Neutrophil (primary cell): ENCODE results near the gene MRPL41.

Experiments used
- H3K27ac ChIP-seq: fragments of 200-600 bp; sonication (generic); 2 replicates; pipeline ENCODE4 v1.5.1; 2016; ENCODE audit warnings: mild to moderate bottlenecking, moderate library complexity
- H3K27me3 ChIP-seq: fragments of 200-600 bp; sonication (generic); 2 replicates; pipeline ENCODE4 v1.6.0; 2016; ENCODE audit warnings: mild to moderate bottlenecking
- H3K36me3 ChIP-seq: fragments of 200-600 bp; sonication (generic); 2 replicates; pipeline ENCODE4 v1.5.1; 2017
- H3K4me1 ChIP-seq, 2 experiments: fragments of 200-600 bp in 1 of 2; sonication (generic) in 1 of 2; 1 replicate in 1 of 2; 2 replicates in 1 of 2; pipeline versions ENCODE4 v1.5.1 to v1.6.1; 2013 to 2016; ENCODE audit warnings: low read depth in 1 of 2, low read length in 1 of 2, mild to moderate bottlenecking in 1 of 2, moderate library complexity in 1 of 2; ENCODE audit not compliant: control insufficient read depth in 1 of 2, insufficient read depth in 1 of 2
- H3K4me3 ChIP-seq, 2 experiments: fragments of 200-600 bp in 1 of 2; sonication (generic) in 1 of 2; 1 replicate in 1 of 2; 2 replicates in 1 of 2; pipeline ENCODE4 v1.5.1; 2013 to 2016; ENCODE audit warnings: low read depth in 1 of 2, low read length in 1 of 2, mild to moderate bottlenecking in 1 of 2, moderate library complexity in 1 of 2
- H3K9me3 ChIP-seq: fragments of 200-600 bp; sonication (generic); 2 replicates; pipeline ENCODE4 v1.5.1; 2016
- TF ChIP-seq, protein P1 (sequence below): fragments of 200-600 bp; sonication (generic); IDR thresholded peaks from 2 replicates; pipeline ENCODE4 v1.5.1; 2016; ENCODE audit warnings: antibody characterized with exemption

Gene MRPL41

DNA sequence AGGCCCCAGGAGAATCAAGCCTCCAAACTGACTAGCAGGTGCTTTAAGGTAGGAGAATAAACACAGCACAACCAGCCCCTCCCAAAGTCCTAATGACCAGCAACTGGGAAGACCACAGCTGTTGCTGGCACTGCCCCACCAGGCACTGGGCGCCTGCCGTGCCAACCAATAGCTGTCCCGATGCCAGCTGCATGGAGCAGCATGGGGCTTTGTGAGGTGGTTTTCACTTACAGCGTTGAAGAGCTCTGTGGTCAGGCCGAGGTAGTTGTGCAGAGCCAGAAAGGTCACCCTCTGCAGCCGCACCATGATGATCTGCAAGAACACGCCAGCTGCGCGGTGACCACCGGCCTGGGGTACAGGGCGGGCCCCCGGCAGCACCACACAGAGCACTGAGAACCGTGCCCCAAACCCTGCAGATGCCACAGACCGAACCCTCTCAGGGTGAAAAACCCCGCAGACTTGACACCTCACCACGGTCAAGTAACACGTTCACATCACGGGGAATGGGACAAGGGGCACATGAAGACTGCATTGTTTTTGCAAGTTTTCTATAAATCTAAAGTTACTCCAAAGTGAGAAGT lies 30.2 kb upstream of the MRPL41 start:
- Histone ChIP-seq H3K4me3 (no peak overlapping the region), H3K27me3 (no peaks in the 10 kb centered on the region), H3K4me1 (no peaks in the 10 kb centered on the region), H3K36me3 (no peaks in the 10 kb centered on the region), H3K9me3 (no peaks in the 10 kb centered on the region), H3K27ac (no peak overlapping the region)
- TF ChIP-seq, protein P1, sequence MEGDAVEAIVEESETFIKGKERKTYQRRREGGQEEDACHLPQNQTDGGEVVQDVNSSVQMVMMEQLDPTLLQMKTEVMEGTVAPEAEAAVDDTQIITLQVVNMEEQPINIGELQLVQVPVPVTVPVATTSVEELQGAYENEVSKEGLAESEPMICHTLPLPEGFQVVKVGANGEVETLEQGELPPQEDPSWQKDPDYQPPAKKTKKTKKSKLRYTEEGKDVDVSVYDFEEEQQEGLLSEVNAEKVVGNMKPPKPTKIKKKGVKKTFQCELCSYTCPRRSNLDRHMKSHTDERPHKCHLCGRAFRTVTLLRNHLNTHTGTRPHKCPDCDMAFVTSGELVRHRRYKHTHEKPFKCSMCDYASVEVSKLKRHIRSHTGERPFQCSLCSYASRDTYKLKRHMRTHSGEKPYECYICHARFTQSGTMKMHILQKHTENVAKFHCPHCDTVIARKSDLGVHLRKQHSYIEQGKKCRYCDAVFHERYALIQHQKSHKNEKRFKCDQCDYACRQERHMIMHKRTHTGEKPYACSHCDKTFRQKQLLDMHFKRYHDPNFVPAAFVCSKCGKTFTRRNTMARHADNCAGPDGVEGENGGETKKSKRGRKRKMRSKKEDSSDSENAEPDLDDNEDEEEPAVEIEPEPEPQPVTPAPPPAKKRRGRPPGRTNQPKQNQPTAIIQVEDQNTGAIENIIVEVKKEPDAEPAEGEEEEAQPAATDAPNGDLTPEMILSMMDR, result no peak

DNA sequence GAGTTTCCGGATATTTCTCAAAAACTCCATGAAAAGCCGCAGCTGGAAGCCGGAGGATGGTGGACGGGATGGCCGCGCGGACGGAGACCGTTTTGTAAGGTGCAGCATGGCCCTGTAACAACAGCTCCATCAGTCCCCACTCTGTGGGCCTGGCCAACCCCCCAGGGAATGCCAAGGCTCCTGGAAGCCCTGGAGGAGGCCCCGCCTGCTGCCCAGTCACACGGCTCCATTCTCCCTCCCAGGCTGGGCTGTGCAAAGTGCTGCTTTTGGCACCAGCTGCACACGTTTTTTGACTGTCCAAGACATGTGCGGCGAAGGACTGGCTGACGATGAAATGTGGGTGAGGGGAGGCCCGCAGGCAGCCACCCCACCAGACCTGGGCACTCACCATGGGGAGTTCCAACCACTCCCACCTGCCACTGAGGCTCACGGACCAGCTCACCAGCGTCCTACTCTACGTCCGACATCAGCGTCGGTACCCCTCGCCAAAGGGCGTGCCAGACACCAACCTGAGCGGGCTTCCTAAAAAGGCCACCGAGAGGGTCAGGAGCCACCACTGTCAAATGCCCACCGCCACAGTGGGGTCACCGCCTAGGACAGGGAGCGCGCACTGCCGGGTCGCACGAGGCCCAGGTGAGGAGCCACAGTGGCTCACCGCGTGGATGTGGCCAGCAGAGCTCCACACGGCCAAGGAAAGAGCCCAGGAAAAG lies 28.8 kb upstream of the MRPL41 start:
- H3K27ac ChIP-seq, result no peak overlapping the region
- no peaks in the 10 kb centered on the region for H3K27me3 ChIP-seq
- H3K36me3 ChIP-seq, result no peaks in the 10 kb centered on the region
- H3K4me3 ChIP-seq, result no peak overlapping the region
- TF ChIP-seq, protein P1, result no peak
- no peaks in the 10 kb centered on the region for H3K4me1 ChIP-seq
- no peaks in the 10 kb centered on the region for H3K9me3 ChIP-seq

DNA sequence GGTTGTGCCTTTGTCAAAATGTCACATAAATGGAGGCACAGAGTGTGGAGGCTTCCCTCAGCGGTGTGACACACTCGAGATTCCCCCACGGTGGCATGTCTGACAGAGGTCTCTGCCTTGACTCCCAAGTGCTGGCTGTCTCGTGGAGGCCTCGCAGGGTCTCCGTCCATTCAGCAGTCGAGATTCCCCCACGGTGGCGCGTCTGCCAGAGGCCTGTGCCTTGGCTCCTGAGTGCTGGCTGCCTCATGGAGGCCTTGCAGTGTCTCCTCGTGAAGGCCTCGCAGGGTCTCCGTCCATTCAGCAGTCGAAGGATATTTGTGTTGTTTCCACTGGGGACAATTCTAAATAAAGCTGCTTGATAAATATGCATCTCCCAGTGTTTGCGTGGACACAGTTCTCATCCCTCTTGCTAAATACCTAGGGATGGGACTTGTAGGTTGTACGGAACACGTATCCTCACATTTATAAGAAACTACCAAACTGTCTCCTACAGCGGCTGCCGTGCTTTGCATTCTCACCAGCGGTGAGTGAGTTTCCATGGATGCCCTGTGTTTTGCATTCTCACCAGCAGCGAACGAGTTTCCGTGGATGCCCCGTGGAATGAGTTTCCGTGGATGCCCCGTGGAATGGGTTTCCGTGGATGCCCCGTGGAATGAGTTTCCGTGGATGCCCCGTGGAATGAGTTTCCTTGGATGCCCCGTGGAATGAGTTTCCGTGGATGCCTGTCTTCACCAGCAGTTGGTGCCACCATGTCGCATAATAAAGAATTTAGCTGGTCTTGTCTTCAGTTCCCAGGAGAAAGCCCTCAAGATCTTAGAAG lies 27.3 kb upstream of the MRPL41 start:
- no peaks in the 10 kb centered on the region for H3K4me1 ChIP-seq
- TF ChIP-seq, protein P1, result no peak
- no peak overlapping the region for H3K27ac ChIP-seq
- H3K4me3 ChIP-seq, result no peak overlapping the region
- H3K36me3 ChIP-seq, result no peaks in the 10 kb centered on the region
- H3K9me3 ChIP-seq, result no peaks in the 10 kb centered on the region
- no peaks in the 10 kb centered on the region for H3K27me3 ChIP-seq

DNA sequence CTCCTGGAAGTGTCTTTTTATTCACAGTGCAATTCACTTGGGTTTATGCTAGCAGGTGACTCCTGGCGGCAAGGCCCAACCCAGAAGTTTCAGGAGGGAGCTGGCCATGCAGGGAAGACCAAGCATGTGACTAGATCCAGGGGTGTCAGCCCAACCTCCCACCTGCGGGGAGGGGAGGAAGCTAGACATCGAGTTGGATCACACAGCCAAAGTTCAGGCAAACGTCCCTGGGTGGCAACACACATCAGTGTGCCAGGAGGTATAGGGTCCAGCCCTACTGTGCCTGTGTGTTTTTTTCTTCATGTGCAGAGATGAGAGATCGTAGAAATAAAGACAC lies 26.7 kb upstream of the MRPL41 start:
- H3K27me3 ChIP-seq, result no peaks in the 10 kb centered on the region
- no peak overlapping the region for H3K4me3 ChIP-seq
- H3K4me1 ChIP-seq, result no peaks in the 10 kb centered on the region
- H3K36me3 ChIP-seq, result no peaks in the 10 kb centered on the region
- no peak overlapping the region for H3K27ac ChIP-seq
- no peaks in the 10 kb centered on the region for H3K9me3 ChIP-seq
- TF ChIP-seq, protein P1, result no peak

DNA sequence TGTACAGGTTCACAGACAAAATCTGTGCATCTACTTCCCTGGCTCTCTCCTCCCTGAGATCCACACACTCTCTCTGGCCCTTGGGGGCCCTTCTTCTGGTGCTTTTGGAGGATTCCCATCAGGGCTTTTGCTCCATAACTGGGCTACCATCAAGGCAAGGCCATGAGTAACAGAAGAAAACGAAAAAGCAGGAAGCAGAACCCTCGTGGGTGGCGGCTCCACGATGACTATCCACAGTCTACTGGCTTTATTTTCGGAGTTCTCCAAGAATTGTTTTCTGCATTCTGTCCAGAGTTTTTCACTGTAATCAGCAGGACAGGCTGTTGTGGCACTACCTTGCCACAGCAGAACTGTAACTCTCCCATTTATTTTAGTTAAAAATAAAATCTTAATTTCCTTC lies 21.3 kb upstream of the MRPL41 start:
- TF ChIP-seq, protein P1, result no peak
- Histone ChIP-seq H3K4me3 (no peak overlapping the region), H3K27ac (no peak overlapping the region)

More for the DNA sequence above, 21.3 kb upstream of the MRPL41 start:
- H3K27me3 ChIP-seq, result no peaks in the 10 kb centered on the region
- no peaks in the 10 kb centered on the region for H3K4me1 ChIP-seq
- no peaks in the 10 kb centered on the region for H3K36me3 ChIP-seq
- no peaks in the 10 kb centered on the region for H3K9me3 ChIP-seq
